Skeletal muscle satellite cell (primary cell): ENCODE results near the gene GPC6.
A peak's percentile ranks its signal among the peaks of the same experiment; 100 is the strongest.

Experiments
- H3K27me3 ChIP-seq: 2 replicates; pipeline ENCODE4 v1.7.0; 2013; ENCODE audit warnings: low read length; ENCODE audit not compliant: control insufficient read depth, insufficient read depth
- H3K36me3 ChIP-seq: 2 replicates; pipeline ENCODE4 v1.7.0; 2013; ENCODE audit warnings: mild to moderate bottlenecking, control low read depth, low read length; ENCODE audit not compliant: insufficient read depth
- H3K4me1 ChIP-seq: 2 replicates; pipeline ENCODE4 v1.7.0; 2013; ENCODE audit warnings: low read length; ENCODE audit not compliant: control insufficient read depth, insufficient read depth
- H3K4me2 ChIP-seq: 2 replicates; pipeline ENCODE4 v1.7.0; 2013; ENCODE audit warnings: mild to moderate bottlenecking, low read length
- H3K4me3 ChIP-seq: 2 replicates; pipeline ENCODE4 v1.7.0; 2013; ENCODE audit warnings: low read length
- H3K9ac ChIP-seq: 2 replicates; pipeline ENCODE4 v1.7.0; 2013; ENCODE audit warnings: mild to moderate bottlenecking, low read depth, low read length, moderate library complexity
- H3K9me3 ChIP-seq: replicated peaks from 2 replicates; pipeline ENCODE4 v1.7.0; 2013; ENCODE audit warnings: mild to moderate bottlenecking, control low read depth, low read length

Gene GPC6

DNA sequence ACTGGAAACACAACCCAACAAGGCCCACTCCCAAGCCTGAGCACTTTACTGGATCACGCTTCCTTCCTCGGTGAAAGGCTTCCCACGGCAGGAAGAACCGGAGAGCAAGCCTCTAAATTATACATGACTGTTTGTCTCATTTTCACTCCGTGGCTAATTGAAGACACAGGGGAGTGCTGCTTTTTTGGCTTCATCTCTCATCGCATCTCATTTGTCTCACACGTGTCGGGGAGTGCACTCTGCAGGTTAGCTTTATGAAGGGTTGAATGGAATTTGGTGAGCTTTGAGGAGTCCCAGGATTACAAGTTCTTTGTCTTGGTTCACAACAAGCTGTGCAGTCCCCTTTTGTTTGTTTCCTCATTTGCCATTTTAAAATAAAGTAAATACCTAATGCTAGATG is 544.6 kb downstream of the GPC6 start:
- Histone ChIP-seq H3K4me2 (no peak overlapping the region), H3K4me1 (peaks cover 30% of the 10 kb centered on the region), H3K27me3 (no peaks in the 10 kb centered on the region), H3K4me3 (no peak overlapping the region), H3K9me3 (no peaks in the 10 kb centered on the region), H3K36me3 (no peaks in the 10 kb centered on the region), H3K9ac (no peak overlapping the region)

DNA sequence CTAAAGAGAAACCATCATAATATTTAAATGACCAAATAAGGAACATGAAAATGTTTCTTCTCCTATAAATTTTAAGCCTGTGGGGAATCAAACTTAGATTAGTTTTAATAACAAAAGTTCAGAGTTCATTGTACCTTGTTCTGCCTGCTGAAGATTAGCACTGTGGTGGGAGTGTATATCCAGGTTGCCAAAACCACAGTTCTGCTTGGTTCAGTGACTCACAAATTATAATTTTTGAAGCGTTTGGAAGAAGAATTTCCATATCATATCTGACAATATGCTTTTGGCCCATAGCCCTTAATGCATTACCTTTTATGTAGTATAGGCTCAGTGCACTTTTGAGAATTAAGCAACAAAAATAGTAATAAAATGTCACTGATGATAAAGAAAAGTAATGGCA is 545.2 kb downstream of the GPC6 start:
- H3K4me3 ChIP-seq, result no peak overlapping the region
- H3K9me3 ChIP-seq, result no peaks in the 10 kb centered on the region
- H3K4me2 ChIP-seq, result peak overlapping the region; percentile 6
- H3K27me3 ChIP-seq, result no peaks in the 10 kb centered on the region
- no peak overlapping the region for H3K9ac ChIP-seq
- peaks cover 36% of the 10 kb centered on the region for H3K4me1 ChIP-seq
- H3K36me3 ChIP-seq, result no peaks in the 10 kb centered on the region

DNA sequence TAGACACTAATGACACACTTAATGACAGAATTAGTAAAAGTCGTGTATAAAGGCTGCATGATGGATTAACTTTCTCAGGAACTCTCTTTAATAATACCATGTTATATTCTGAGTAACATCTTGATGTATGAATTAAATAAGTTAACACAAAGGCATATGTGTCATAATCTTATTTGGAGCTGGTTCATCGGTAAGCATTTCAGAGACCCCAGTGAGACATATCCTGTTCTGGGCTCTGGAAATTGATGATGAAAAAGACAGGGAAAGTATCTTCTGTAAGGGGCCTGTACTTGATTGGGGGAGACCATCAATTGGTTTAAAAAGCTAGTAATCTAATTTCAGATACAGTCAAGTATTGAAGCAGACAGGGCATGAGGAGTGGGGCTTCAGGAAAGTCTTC is 547.9 kb downstream of the GPC6 start:
- Histone ChIP-seq H3K27me3 (no peaks in the 10 kb centered on the region), H3K4me1 (peaks cover 43% of the 10 kb centered on the region), H3K4me3 (no peak overlapping the region), H3K9ac (no peak overlapping the region), H3K36me3 (no peaks in the 10 kb centered on the region), H3K9me3 (no peaks in the 10 kb centered on the region), H3K4me2 (no peak overlapping the region)

DNA sequence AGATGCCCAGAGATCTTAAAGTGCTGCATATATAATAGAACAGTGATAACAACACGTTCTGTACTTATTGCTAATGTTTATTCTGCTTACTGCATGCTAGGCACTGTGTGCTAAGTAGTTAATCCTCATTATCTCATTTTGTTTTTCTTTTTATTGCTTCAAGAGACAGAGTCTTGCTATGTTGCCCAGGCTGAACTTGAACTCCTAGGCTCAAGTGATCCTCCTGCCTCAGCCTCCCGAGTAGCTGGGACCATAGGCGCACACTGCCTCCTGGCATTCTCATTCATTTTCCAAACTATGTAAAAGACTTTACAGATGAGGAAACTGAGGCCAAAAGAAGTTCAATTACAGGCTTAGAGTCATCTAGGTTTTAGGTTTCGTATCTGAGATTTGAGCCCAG is 548.4 kb downstream of the GPC6 start:
- H3K4me1 ChIP-seq, result peaks cover 43% of the 10 kb centered on the region
- H3K9ac ChIP-seq, result peak overlapping the region; percentile 69
- peak overlapping the region; percentile 51 for H3K4me3 ChIP-seq
- no peaks in the 10 kb centered on the region for H3K27me3 ChIP-seq
- peak overlapping the region; percentile 82 for H3K4me2 ChIP-seq
- no peaks in the 10 kb centered on the region for H3K9me3 ChIP-seq
- H3K36me3 ChIP-seq, result no peaks in the 10 kb centered on the region

DNA sequence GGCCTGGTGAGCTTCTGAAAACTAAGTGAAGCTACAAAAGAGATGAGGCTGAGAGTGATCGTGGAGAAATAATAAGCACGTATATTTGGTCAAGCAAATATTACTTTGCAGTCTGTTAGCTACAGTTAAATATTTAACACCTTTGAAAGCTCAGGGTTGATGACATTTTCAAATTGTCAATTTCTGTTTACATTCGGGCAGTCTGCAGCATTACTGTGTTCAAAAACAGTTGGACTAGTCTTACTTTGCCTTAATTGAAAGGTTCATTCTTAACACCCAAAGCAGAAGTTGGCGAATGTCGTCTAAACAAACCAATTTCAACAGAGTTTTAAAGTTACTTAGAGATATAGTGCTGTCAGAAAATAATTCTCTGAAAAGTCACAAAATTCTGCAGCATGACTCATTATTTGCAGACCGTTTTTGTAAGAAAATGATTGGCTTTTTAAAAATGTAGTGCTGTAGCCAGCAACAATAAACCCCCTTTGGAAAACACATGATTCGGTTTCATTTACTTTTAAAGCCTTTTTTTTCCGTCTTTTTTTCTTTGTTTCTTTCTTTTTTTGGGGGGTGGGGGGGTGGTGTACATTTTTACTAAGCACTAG is 549.0 kb downstream of the GPC6 start:
- H3K9me3 ChIP-seq, result no peaks in the 10 kb centered on the region
- H3K36me3 ChIP-seq, result no peaks in the 10 kb centered on the region
- H3K27me3 ChIP-seq, result no peaks in the 10 kb centered on the region
- H3K4me1 ChIP-seq, result peaks cover 43% of the 10 kb centered on the region
- peak overlapping the region; percentile 69 for H3K9ac ChIP-seq
- peak overlapping the region; percentile 82 for H3K4me2 ChIP-seq
- H3K4me3 ChIP-seq, result peak overlapping the region; percentile 51

DNA sequence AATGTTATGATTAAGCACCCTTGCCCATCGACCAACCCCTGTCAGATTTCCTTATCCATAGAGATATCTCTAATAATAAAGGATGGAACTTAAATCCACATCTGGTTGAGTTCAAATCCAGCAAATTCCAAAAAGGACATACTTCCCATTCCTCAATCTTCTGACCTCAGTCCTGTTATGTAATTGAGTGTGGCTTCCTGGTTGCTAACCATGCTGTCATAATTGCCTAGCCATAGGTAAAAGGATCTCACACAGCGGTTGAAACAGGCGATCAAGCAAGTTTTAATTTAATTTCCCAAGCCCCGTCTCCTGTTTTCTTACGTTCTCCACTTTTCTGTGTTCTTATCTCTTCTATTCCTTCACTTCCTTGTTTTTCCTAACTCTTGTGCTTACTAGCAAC is 550.3 kb downstream of the GPC6 start:
- Histone ChIP-seq H3K4me1 (peaks cover 32% of the 10 kb centered on the region), H3K9me3 (no peaks in the 10 kb centered on the region), H3K4me2 (peak overlapping the region; percentile 34), H3K9ac (peak overlapping the region; percentile 25), H3K36me3 (no peaks in the 10 kb centered on the region), H3K4me3 (no peak overlapping the region), H3K27me3 (no peaks in the 10 kb centered on the region)

DNA sequence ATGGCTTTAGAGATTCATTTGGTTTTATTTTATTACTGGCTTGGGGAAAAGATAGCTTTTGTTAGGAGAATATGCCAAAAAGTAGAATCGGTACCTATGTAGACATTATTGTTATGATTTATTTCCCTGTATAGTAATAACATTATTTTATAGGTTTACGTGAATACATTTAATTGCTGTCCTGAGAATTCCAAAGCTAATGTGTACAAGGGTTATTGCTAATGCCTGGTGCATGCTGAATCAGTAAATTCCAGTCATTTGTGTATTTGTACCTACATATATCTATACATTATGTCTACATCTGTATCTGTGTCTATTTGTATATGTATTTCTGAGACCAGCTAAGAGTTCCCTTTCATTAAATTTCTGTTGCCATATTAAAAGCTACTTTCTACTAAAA is 550.9 kb downstream of the GPC6 start:
- no peaks in the 10 kb centered on the region for H3K9me3 ChIP-seq
- H3K4me1 ChIP-seq, result peaks cover 29% of the 10 kb centered on the region
- H3K4me2 ChIP-seq, result no peak overlapping the region
- H3K4me3 ChIP-seq, result no peak overlapping the region
- H3K36me3 ChIP-seq, result no peaks in the 10 kb centered on the region
- no peaks in the 10 kb centered on the region for H3K27me3 ChIP-seq
- H3K9ac ChIP-seq, result no peak overlapping the region

DNA sequence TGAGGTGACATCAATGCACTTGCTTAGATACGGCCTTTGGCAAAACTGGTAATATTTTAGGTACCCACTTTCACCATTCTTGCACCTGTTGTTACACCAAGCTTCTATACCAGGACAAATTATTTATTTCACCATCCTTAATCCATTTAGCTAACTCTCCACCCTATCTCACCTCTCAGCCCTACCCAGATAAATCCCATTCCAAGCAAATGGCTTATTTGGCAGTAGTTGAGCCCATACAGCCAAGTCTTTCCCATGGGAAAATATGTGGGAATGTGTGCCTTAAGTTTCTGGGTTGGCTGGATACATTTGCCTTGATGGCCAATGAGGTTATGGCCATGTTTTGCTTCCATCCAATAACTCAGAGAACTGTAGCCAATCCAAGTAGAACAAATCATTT is 551.9 kb downstream of the GPC6 start:
- Histone ChIP-seq H3K27me3 (no peaks in the 10 kb centered on the region), H3K36me3 (no peaks in the 10 kb centered on the region), H3K4me3 (no peak overlapping the region), H3K9ac (no peak overlapping the region), H3K9me3 (no peaks in the 10 kb centered on the region), H3K4me1 (peaks cover 29% of the 10 kb centered on the region), H3K4me2 (no peak overlapping the region)

DNA sequence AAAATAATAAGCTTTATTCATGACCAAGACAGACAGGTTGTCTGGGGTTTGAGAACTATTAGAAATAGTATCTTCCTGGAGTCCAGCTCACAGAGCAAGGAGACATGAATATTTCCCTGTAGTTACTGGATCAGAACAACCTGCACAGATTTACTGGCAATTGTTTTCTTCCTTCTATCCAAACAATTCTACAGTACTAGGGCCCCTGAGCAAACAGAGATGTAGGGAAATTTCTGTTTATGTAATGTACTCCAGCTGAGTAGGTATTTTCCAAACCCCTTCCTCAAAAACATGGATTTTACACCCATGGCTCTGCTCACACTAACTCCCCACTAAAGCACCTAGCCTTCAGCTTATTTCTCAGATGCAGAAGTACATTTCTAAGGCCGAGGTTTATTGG is 557.6 kb downstream of the GPC6 start:
- no peaks in the 10 kb centered on the region for H3K4me1 ChIP-seq

DNA sequence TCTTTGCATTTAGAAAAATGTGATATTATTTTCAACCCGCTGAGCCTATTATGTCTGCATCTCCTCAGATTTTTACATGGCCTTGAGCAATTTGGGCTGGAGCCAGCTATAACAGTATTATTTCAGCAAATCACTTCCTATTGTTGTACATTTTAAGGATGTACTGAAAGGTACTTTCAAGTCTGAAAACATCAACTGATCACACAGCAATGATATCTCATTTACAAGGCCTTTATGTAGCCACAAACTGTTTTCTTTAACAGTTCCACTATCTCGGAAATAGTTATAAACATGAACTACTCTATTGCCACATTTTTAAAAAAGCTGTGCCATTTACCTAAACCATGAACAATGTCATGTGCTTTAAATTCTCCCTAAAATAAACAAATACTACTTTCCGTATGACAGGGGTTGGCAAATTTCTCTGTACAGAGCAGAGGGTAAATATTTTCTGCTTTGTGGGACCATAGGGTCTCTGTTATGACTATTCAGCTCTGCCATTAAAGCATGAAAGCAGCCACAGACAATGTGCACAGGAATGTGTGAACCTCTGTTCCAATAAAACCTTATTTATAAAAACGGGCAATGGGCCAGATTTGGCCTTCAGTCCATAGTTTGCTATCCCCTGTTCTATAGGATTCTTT is 560.4 kb downstream of the GPC6 start:
- Histone ChIP-seq H3K9me3 (no peaks in the 10 kb centered on the region), H3K36me3 (no peaks in the 10 kb centered on the region), H3K4me2 (no peak overlapping the region), H3K9ac (no peak overlapping the region), H3K27me3 (no peaks in the 10 kb centered on the region), H3K4me3 (no peak overlapping the region), H3K4me1 (no peaks in the 10 kb centered on the region)

More for the DNA sequence above, 557.6 kb downstream of the GPC6 start:
- Histone ChIP-seq H3K4me2 (no peak overlapping the region), H3K4me3 (no peak overlapping the region), H3K9me3 (no peaks in the 10 kb centered on the region), H3K36me3 (no peaks in the 10 kb centered on the region), H3K27me3 (no peaks in the 10 kb centered on the region), H3K9ac (no peak overlapping the region)

DNA sequence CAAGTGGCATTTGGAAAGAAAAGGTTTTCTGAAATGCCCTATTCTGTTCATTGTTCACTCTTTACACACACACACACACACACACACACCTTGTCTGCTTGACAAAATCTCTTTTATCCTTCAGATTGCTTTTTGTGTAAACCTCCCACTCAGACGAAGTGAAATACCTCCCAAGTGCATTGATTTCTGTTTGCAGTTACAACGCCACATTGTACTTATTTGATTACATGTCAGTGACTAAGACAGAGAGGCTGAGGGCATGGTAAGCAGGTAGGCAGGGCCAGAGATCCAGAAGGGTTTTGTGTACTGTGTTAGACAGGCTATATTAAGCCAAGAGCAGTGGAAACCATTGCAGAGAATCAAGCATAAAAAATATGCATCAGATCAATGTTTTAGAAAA is 561.8 kb downstream of the GPC6 start:
- Histone ChIP-seq H3K4me3 (no peak overlapping the region), H3K27me3 (no peaks in the 10 kb centered on the region), H3K36me3 (no peaks in the 10 kb centered on the region), H3K4me1 (no peaks in the 10 kb centered on the region), H3K9me3 (no peaks in the 10 kb centered on the region), H3K9ac (no peak overlapping the region), H3K4me2 (no peak overlapping the region)

DNA sequence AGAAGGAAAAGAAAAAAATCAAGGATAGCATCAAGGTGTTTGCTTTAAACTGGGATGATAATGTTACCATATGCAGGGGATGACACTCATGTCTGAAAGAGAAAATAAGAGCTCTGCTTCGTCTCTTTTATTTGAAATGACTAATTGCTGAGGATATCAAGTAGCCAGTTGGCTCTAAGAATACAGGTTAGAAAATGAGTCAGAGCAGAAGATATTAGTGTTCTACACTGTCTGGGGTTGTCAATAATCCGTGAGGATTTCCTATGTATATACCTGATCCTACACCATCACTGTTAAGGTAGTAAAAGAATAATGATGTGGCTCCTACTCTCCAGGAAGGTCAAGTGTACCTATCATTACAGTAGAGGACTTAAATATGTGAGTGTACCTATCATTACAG is 562.5 kb downstream of the GPC6 start:
- H3K36me3 ChIP-seq, result no peaks in the 10 kb centered on the region
- H3K4me3 ChIP-seq, result no peak overlapping the region
- no peak overlapping the region for H3K4me2 ChIP-seq
- no peaks in the 10 kb centered on the region for H3K27me3 ChIP-seq
- H3K4me1 ChIP-seq, result no peaks in the 10 kb centered on the region
- no peaks in the 10 kb centered on the region for H3K9me3 ChIP-seq
- no peak overlapping the region for H3K9ac ChIP-seq
